Erythroblast (primary cell): ENCODE data around the gene TTC27.
A peak's percentile ranks its signal among the peaks of the same experiment; 100 is the strongest.

Experiments used
- DNase-seq, 2 experiments: peaks; one replicate each; lab custom pipeline; 2025; lab: John Stamatoyannopoulos, UW
- GATA1 ChIP-seq: IDR thresholded peaks from 2 replicates; pipeline ENCODE4 v1.6.1; 2011; ENCODE audit warnings: low read depth, mild to moderate bottlenecking, control low read depth, low read length, moderate library complexity
- POLR2A ChIP-seq: IDR thresholded peaks from 2 replicates; pipeline ENCODE4 v1.6.1; 2011; ENCODE audit warnings: mild to moderate bottlenecking, low read length

The TTC27 gene

DNA sequence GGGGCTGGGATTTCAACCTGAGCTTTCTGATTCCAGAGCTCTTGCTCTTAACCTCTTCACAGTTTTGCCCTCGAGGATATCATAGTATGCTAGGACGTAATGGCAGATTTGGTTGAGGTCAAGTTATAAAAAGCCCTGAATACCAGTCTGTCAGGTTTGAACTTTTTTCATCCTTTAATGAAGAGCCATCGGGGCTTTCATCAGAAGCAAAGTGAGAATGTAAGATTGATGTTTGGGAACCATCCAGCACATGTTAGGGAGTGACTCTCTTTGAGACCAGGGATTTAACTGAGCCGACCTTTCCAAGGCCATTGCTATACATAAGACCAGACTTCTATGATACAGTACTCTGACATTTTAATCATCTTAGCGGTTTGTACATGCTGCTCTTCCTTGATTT is 142.5 kb downstream of the TTC27 start:
- TF ChIP-seq GATA1 (no peak), POLR2A (no peak)
- no peak for DNase-seq

GRCh38 chr2:32772638-32773447 is 145.0 kb downstream of the TTC27 start:
- peak; percentile 56 to 71 for DNase-seq
- no peak for TF ChIP-seq GATA1
- no peak for TF ChIP-seq POLR2A

DNA sequence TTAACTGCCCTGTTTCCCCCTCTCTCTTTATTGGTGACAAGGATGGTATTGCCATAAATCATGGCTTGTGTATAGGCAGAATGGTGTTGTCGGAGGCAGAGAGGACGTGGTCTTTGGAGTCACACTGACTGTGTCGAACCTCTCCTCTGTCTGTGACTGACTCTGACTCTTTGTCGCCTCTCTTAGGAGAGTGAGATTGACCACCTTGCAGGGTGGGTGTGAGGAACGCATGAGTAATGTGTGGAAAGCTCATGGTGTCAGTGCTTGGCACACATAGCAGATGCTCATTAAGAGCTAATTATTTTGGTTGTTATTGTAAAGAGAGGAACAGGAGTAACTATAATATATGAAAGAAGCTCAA is 145.6 kb downstream of the TTC27 start:
- TF ChIP-seq POLR2A (no peak), GATA1 (no peak)
- DNase-seq = no peak

- TF ChIP-seq POLR2A (no peak), GATA1 (no peak)
- no peak for DNase-seq
Measured at GRCh38 chr2:32775954-32776353, 148.1 kb downstream of the TTC27 start.

DNA sequence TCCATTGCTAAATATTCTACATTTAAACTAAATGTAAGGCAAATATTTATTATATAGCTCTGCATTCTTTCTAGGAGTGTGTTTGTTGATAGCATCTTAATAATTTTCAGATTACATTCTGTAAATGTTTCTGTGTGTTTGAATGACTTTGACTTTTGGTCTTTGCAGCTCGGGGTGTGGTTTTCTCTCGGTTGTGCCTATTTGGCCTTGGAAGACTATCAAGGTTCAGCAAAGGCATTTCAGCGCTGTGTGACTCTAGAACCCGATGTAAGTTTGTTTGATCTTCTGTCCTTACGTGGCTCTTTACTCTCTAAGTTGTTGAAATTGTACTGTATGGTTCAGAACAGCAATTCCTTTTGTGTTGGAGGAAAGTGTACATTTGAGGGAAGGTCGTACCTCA is 149.9 kb downstream of the TTC27 start:
- no peak for DNase-seq
- no peak for TF ChIP-seq GATA1
- TF ChIP-seq POLR2A = no peak

- no peak for DNase-seq
- TF ChIP-seq GATA1 = no peak
- no peak for TF ChIP-seq POLR2A
Measured at GRCh38 chr2:32780961-32781360, 153.1 kb downstream of the TTC27 start.

DNA sequence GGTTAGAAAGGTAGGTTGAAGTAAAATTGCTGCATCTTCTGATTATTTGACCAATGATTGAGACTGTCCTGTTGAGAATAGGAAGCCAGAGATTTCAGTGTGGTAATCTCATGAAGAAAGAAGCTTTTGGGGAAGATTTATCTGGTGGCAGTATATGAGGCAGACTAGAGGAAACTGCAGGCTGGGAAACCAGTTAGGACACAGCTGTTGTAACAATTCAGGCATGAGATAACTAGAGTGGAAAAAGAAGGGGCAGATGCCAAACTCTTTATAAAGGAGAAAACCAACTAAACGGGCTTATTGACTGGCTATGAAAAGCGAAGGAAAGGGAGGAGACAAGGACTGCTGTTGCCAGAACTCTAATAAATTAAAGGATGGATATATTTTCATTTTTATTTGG is 155.6 kb downstream of the TTC27 start:
- no peak for DNase-seq
- TF ChIP-seq GATA1 (no peak), POLR2A (no peak)

DNA sequence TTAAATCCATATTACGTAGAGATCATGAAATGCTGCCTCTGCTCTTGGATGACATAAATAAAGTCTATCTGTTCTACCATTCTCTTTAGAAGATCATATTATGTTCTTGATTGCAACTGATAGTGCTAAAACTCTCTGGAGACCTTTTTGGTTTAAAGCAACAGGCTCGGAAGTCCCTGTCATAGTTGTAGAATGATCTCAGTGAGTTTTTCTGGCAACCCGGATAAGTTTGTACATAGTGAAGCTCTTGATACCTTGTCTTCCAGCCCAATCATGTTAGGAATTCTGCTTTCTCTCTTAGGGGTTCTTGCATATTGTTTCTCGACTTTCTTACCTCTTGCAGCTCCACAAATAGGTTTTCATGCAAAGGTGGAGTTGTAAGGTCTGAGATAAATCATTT is 156.1 kb downstream of the TTC27 start:
- no peak for DNase-seq
- TF ChIP-seq POLR2A = no peak
- no peak for TF ChIP-seq GATA1

- no peak for DNase-seq
- no peak for TF ChIP-seq GATA1
- TF ChIP-seq POLR2A = no peak
Measured at GRCh38 chr2:32787207-32787606, 159.4 kb downstream of the TTC27 start.

GRCh38 chr2:32788114-32788513 is 160.3 kb downstream of the TTC27 start:
- TF ChIP-seq GATA1 = no peak
- DNase-seq = peak; percentile 7 to 11

- no peak for DNase-seq
- TF ChIP-seq POLR2A (no peak), GATA1 (no peak)
Measured at GRCh38 chr2:32792416-32792815, 164.6 kb downstream of the TTC27 start.

GRCh38 chr2:32798829-32799228 is 171.0 kb downstream of the TTC27 start:
- TF ChIP-seq GATA1 (no peak), POLR2A (no peak)
- DNase-seq = no peak

- DNase-seq = no peak
- no peak for TF ChIP-seq GATA1
- no peak for TF ChIP-seq POLR2A
Measured at GRCh38 chr2:32801741-32802140, 173.9 kb downstream of the TTC27 start.

DNA sequence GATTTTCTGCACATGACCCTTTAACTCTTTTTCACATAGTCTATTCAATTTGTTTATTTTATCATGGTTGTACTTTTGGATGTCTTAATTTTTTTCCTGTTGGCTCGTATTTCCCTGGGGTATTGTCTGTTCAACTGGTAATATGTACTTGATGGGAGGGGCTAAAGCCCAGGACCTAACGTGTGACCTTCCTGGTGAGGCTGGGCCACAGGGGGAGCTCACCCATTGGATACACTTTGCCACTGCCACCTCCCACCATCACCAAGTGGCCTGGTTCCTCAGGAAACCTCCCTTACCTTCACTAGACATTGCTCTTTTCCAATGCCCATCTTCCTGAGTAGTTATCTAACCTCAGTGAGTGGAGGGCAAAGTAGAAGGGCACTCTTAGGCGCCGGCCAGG is 175.0 kb downstream of the TTC27 start:
- TF ChIP-seq GATA1 (no peak), POLR2A (no peak)

DNA sequence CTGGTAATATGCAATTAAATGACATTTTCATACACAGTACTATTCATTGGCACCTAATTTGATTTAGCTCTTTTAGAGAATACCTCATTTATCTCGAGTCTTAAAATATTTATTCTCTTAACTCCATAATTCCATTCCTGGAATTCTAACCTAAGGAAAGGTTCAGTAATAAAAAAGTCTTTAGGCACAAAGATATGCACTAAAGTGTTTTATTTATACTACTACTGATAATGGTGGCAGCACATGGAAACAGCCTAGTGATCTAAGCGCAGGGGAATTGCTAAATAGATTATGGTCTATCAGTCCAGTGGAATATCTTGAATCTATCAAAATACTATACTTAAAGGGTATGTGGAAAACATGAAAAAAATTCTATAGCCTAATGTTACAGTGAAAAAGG is 176.4 kb downstream of the TTC27 start:
- no peak for TF ChIP-seq GATA1
- TF ChIP-seq POLR2A = no peak
- no peak for DNase-seq

More for the DNA sequence above, 175.0 kb downstream of the TTC27 start:
- DNase-seq = no peak
